Keratinocyte (primary cell): ENCODE measurements around the gene GUK1.

Source experiments
- EZH2 ChIP-seq: IDR thresholded peaks from one replicate; pipeline ENCODE4 v1.6.1; 2012; ENCODE audit warnings: inconsistent platforms, mild to moderate bottlenecking, low read length, moderate library complexity
- TF ChIP-seq, protein P1 (sequence below), 3 experiments: IDR thresholded peaks in 1 of 3; conservative IDR thresholded peaks in 1 of 3; optimal IDR thresholded peaks in 1 of 3; 2 replicates in 2 of 3; 3 replicates in 1 of 3; pipeline versions ENCODE3 to v1.5.1; 2011; ENCODE audit warnings: low read length in 3 of 3, mild to moderate bottlenecking in 3 of 3, moderate library complexity in 2 of 3, control low read depth in 1 of 3, inconsistent platforms in 1 of 3; ENCODE audit not compliant: insufficient read depth in 2 of 3; ENCODE audit errors: extremely low read depth in 1 of 3

DNA sequence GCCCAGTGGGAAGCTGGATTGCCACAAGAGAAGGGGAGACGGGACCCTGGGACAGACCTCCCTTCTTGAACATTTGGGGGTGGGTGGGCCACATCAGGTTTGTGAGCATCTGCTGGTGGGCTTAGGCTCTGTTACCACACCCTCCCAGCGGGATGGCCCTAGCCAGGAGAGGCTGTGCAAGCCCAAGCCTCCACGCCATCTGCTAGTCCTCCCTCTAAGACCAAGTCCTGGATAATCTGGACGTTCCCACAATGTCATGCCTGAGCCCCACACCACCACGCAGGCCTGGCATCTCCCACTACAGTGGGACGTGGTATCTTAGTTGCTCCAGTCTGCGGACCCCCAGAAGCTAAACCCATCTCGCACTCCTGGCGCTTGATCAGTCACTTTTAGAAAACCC is 21.8 kb downstream of the GUK1 start:
- TF ChIP-seq, protein P1, sequence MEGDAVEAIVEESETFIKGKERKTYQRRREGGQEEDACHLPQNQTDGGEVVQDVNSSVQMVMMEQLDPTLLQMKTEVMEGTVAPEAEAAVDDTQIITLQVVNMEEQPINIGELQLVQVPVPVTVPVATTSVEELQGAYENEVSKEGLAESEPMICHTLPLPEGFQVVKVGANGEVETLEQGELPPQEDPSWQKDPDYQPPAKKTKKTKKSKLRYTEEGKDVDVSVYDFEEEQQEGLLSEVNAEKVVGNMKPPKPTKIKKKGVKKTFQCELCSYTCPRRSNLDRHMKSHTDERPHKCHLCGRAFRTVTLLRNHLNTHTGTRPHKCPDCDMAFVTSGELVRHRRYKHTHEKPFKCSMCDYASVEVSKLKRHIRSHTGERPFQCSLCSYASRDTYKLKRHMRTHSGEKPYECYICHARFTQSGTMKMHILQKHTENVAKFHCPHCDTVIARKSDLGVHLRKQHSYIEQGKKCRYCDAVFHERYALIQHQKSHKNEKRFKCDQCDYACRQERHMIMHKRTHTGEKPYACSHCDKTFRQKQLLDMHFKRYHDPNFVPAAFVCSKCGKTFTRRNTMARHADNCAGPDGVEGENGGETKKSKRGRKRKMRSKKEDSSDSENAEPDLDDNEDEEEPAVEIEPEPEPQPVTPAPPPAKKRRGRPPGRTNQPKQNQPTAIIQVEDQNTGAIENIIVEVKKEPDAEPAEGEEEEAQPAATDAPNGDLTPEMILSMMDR (optimal IDR thresholded peaks at IDR 0.05 in 1 of 3, IDR thresholded peaks at IDR 0.05 in 1 of 3, conservative IDR thresholded peaks at IDR 0.05 in 1 of 3; ENCODE audit: extremely low read depth in 1 of 3, insufficient read depth in 2 of 3, low read length in 3 of 3): no peak
- TF ChIP-seq EZH2: no peak
